GM12873 (cell line): ENCODE measurements around the gene FBLN2.

Experiments
- CTCF ChIP-seq: IDR thresholded peaks from 2 replicates; pipeline ENCODE4 v1.5.1; 2012; ENCODE audit warnings: low read depth, mild to moderate bottlenecking, moderate library complexity, low read length, control low read depth; ENCODE audit not compliant: insufficient read depth; ENCODE audit errors: missing control alignments

The FBLN2 gene

GRCh38 chr3:13637953-13638352 is 89.0 kb downstream of the FBLN2 start:
- TF ChIP-seq CTCF = no peak

DNA sequence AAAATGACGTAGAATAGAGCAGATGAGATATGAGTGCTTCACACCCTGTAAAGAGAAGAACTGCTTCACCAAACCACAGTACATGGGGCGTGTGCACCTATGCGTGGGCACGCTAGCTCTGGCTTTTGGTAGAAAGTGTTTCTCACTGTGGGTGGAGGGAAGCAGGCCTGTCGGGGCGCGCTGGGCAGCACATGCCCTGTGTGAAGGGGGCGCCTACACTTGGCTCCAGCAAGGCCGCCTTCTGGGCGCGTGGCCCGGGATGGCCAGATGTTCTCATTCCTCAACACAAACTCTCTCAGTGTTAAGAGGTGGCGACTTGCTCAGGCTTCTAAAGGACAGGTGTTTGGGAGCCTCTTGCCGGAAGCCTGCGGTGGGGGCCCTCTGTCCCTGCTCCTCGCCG is 90.0 kb downstream of the FBLN2 start:
- TF ChIP-seq CTCF = no peak

DNA sequence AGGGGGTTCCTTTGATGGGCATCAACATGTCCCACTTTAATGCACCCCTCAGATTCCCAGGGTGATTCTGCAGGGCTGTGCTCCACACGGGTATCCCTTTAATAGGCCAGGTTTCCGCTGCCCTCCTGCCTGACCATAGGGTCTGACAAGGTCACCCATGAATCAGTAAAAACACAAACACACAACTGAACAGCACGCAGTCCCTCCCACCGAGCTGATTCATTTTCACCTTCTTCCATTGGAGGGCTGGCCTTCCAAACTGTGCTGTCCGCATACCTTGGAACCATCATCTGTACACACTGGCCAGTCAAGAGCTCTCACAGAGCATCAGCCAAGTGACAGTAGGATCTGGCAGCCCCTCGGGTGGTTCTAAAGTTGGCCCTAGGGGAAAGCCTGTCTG is 93.7 kb downstream of the FBLN2 start:
- TF ChIP-seq CTCF = no peak

DNA sequence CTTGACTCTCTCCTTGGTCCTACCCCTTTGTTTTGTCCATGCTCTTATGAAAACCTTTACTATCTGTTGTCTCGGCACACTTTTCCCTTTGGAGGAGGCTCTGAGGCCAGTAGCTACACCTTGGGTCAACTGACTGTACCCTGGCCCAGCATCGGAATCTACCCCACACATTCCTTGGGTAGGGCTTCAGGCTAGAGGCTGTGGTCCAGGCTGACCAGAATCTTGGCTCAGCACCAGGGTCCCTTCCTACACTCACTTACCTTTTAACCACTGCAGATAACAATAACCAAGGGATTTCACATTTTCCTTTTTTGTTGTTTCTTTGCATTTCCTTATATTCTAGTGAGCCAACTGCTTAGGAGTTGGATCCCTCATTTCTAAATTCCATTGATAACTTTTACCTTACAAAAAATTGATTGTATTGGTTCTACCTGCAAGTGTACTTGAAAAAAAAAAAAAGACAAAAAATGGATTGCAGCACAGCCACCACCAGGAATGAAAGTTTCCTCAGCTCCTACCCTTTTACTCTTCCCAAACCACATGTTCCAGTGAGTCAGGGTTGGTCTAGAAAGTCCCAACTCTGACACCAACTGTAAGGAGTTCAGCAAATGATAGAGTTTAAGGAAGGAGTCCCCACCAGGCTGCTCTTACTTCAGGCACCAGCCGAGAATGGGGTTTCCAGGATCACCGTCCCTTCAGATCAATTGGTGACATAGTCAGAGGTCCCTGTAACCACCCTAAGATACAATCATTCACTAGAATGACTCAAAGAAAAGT is 95.6 kb downstream of the FBLN2 start:
- TF ChIP-seq CTCF = no peak

DNA sequence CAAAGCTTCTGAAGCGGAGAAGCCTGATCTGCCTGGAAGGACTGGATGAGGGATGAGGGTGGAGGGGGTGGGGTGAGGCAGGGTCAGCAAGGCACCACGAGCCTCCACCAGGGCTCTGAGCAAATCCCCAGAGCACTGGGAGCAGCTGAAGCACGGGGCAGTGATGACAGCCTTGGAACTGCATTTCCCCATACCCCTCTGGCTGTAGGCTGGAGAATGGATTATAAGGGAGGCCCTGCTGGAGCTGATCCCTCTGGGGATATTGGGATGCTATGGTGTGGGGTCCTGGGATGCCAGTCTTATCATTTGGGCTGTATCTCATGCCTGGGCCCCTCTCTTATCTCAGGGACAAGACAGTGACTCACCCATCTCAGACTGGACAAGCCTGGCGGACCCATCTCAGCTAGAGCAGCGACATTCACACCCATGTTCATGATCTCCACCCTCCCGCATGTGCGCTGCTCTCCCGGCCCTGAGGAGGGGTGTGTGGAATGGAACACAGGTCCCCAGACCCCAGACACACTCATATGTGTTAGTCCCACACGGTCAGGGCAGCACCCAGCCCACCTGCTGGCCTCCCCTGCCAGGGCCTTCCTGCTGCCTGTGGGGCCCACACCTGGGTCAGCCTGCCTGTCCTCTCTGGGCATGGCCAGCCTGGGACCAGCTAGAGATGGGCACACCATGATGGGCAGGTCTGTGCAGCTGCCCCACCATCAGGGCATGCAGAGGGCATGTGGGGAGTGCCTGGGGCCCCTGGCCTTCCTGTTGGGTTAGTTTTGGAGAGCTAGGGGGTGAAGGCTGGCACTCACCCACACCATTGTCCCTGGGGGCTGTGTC is 97.1 kb downstream of the FBLN2 start:
- no peak for TF ChIP-seq CTCF

GRCh38 chr3:13647298-13648059 is 98.6 kb downstream of the FBLN2 start:
- no peak for TF ChIP-seq CTCF
